RWPE1 (cell line): Measurements from ENCODE around the gene CRTC3.
A peak's percentile ranks its signal among the peaks of the same experiment; 100 is the strongest.
"Not testable (repeated sequence)": the region's sequence is repeated elsewhere in the genome, so short reads cannot be mapped to it uniquely, and the experiment has no call there.

Source experiments
- CTCF ChIA-PET: fragments of 350-600 bp; sonication (Branson Sonifier 250); formaldehyde crosslinking; extraction: SDS; loops from one replicate; lab custom pipeline; 2021; lab: Yijun Ruan, JAX
- POLR2A ChIA-PET: fragments of 400-600 bp; formaldehyde crosslinking; extraction: SDS; loops from one replicate; lab custom pipeline; 2020; ENCODE audit warnings: antibody characterized with exemption; ENCODE audit not compliant: low non-redundant PET; lab: Yijun Ruan, JAX
- DNase-seq: peaks from one replicate; pipeline ENCODE4 v3.0.0; 2012; ENCODE audit warnings: low spot score
- H3K27ac ChIP-seq: fragments of 450-650 bp; 2 replicates; pipeline ENCODE4 v1.5.1; 2017
- CTCF ChIP-seq: fragments of 450-650 bp; conservative IDR thresholded peaks from 2 replicates; pipeline ENCODE4 v1.5.1; 2017; ENCODE audit warnings: low read depth, mild to moderate bottlenecking

Gene CRTC3

GRCh38 chr15:90659481-90659880 is 129.8 kb downstream of the CRTC3 start:
- ChIA-PET POLR2A (no interaction called here), CTCF (interaction anchor here (1.5 to 1.9 kb wide), 2 partner anchors 227 to 366 kb away, joined by 3 to 4 read pairs; no protein-coding TSS in a partner anchor)
- H3K27ac ChIP-seq: no peak overlapping the region
- DNase-seq: no peak
- TF ChIP-seq CTCF: no peak

- POLR2A ChIA-PET: no interaction called here
- CTCF ChIA-PET: interaction anchor here (1.5 to 1.9 kb wide), 2 partner anchors 226 to 367 kb away, joined by 3 to 4 read pairs; no protein-coding TSS in a partner anchor
- no peak for TF ChIP-seq CTCF
- peak; percentile 82 for DNase-seq
- H3K27ac ChIP-seq: peak overlapping the region; percentile 38
Measured at GRCh38 chr15:90660195-90660998, 130.7 kb downstream of the CRTC3 start.

GRCh38 chr15:90660999-90661330 is 131.2 kb downstream of the CRTC3 start:
- peak overlapping the region; percentile 38 for H3K27ac ChIP-seq
- POLR2A ChIA-PET, DNase-seq: not testable (repeated sequence)
- CTCF ChIA-PET: interaction anchor here (1.9 kb wide), 1 partner anchor 368 kb away, joined by 4 read pairs; no protein-coding TSS in a partner anchor

GRCh38 chr15:90664081-90664461 is 134.3 kb downstream of the CRTC3 start:
- CTCF ChIA-PET: interaction anchor here (0.6 kb wide), 1 partner anchor 61 kb away, joined by 4 read pairs; no protein-coding TSS in a partner anchor
- POLR2A ChIA-PET, H3K27ac ChIP-seq: not testable (repeated sequence)

GRCh38 chr15:90664650-90665287 is 135.0 kb downstream of the CRTC3 start:
- ChIA-PET CTCF (interaction anchor here (0.6 kb wide), 1 partner anchor 60 kb away, joined by 4 read pairs; no protein-coding TSS in a partner anchor), POLR2A (interaction anchor here (0.6 kb wide), 2 partner anchors 19 to 1278 kb away, joined by 5 to 10 read pairs; no protein-coding TSS in a partner anchor)
- TF ChIP-seq CTCF: no peak
- peak overlapping the region; percentile 75 for H3K27ac ChIP-seq
- peak; percentile 34 for DNase-seq

More at GRCh38 chr15:90664081-90664461, 134.3 kb downstream of the CRTC3 start:
- not testable (repeated sequence) for DNase-seq

- ChIA-PET POLR2A (interaction anchor here (0.6 kb wide), 1 partner anchor 1279 kb away, joined by 10 read pairs; no protein-coding TSS in a partner anchor), CTCF (no interaction called here)
- H3K27ac ChIP-seq: peak overlapping the region; percentile 75
- TF ChIP-seq CTCF: no peak
- peak; percentile 80 for DNase-seq
Measured at GRCh38 chr15:90665288-90666134, 135.8 kb downstream of the CRTC3 start.
